Measurements from ENCODE around the gene SFXN2.

Gene SFXN2

DNA sequence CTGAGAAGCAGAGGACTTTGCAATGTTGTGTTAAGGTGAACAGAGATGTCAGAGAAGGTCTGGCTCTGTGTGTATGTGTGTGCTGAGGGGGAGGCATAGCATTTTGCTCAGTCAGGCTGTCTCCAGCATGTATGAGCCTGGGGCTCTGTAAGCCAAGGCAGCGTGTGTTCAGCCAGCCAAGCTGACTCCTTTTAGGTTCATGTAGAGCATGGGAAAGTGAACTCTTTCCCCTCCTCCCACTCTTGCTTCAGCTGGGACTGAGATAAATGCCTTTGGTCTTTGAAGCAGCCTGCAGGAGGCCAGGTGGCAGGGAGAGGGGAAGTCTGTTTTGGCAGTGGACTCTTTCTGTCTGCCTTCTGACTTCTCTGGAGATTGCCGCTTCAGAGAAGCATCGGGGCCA is 3.8 kb downstream of the SFXN2 start:
- no peak overlapping the region for H3K4me3 ChIP-seq (ENCODE audit: low read depth in 1 of 5, low read length in 5 of 5)

DNA sequence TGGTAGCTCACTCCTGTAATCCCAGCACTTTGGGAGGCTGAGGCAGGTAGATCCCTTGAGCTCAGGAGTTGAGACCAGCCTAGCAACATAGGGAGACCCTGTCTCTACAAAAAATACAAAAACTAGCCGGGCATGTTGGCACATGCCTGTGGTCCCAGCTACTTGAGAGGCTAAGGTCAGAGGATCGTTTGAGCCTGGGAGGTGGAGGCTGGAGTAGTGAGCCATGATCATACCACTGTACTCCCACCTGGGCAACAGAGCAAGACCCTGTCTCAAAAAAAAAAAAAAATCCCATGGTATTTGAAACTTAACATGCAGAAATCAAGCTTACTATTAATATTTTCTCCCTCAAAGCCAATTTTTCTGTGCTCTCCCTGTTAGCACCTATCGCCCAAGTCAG is 5.9 kb downstream of the SFXN2 start:
- Histone ChIP-seq H3K9ac (ENCODE audit: low read length in 5 of 5) (no peak overlapping the region), H3K27me3 (ENCODE audit: control insufficient read depth in 5 of 5, insufficient read depth in 4 of 5, low read length in 5 of 5) (no peaks in the 10 kb centered on the region), H3K27ac (ENCODE audit: low read depth, low read length) (no peak overlapping the region), H3K4me3 (ENCODE audit: low read depth in 1 of 5, low read length in 5 of 5) (no peak overlapping the region), H3K9me3 (ENCODE audit: control insufficient read depth in 5 of 5, low read length in 5 of 5) (no peaks in the 10 kb centered on the region), H3K36me3 (ENCODE audit: control insufficient read depth in 5 of 5, insufficient read depth in 5 of 5, low read length in 5 of 5) (no peaks in the 10 kb centered on the region), H3K4me1 (ENCODE audit: control insufficient read depth in 5 of 5, insufficient read depth in 5 of 5, low read length in 5 of 5) (peaks cover 0 to 10% (median 7%) of the 10 kb centered on the region in 5 donors)

More for the DNA sequence above, 3.8 kb downstream of the SFXN2 start:
- no peaks in the 10 kb centered on the region for H3K36me3 ChIP-seq (ENCODE audit: control insufficient read depth in 5 of 5, insufficient read depth in 5 of 5, low read length in 5 of 5)
- H3K27ac ChIP-seq (ENCODE audit: low read depth, low read length): no peak overlapping the region
- no peaks in the 10 kb centered on the region for H3K27me3 ChIP-seq (ENCODE audit: control insufficient read depth in 5 of 5, insufficient read depth in 4 of 5, low read length in 5 of 5)
- peak overlapping the region in 1 of 5 donors; percentile 13 for H3K9ac ChIP-seq (ENCODE audit: low read length in 5 of 5)
- peaks cover 0 to 26% (median 25%) of the 10 kb centered on the region in 5 donors for H3K4me1 ChIP-seq (ENCODE audit: control insufficient read depth in 5 of 5, insufficient read depth in 5 of 5, low read length in 5 of 5)
- H3K9me3 ChIP-seq (ENCODE audit: control insufficient read depth in 5 of 5, low read length in 5 of 5): no peaks in the 10 kb centered on the region

DNA sequence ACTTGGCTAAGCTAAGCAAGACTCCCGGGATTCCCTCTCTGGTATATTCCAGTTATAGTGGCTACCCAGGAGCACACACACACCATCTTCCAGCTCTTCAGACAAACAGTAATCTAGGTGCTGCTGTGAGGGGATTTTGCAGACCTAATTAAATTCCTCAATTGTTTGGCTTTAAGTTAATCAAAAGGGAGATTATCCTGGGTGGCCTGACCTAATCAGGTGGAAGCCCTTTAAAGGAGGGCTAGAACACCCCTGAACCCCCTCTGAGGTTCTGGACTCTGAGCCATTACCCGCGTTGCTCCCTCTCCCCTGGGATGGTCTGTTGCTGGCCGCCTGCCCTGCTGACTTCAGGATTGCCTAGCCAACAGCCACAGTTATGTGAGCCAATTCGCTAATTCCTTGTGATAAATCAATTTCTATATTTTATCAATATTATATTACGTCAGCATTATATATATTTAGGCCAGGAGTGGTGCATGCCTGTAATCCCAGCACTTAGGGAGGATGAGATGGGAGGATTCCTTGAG is 6.4 kb downstream of the SFXN2 start:
- Histone ChIP-seq H3K4me1 (ENCODE audit: control insufficient read depth in 5 of 5, insufficient read depth in 5 of 5, low read length in 5 of 5) (peaks cover 0 to 9% (median 6%) of the 10 kb centered on the region in 5 donors), H3K4me3 (ENCODE audit: low read depth in 1 of 5, low read length in 5 of 5) (no peak overlapping the region), H3K36me3 (ENCODE audit: control insufficient read depth in 5 of 5, insufficient read depth in 5 of 5, low read length in 5 of 5) (no peaks in the 10 kb centered on the region), H3K27ac (ENCODE audit: low read depth, low read length) (no peak overlapping the region), H3K27me3 (ENCODE audit: control insufficient read depth in 5 of 5, insufficient read depth in 4 of 5, low read length in 5 of 5) (no peaks in the 10 kb centered on the region), H3K9me3 (ENCODE audit: control insufficient read depth in 5 of 5, low read length in 5 of 5) (no peaks in the 10 kb centered on the region), H3K9ac (ENCODE audit: low read length in 5 of 5) (no peak overlapping the region)

GRCh38 chr10:102721954-102722353 is 7.5 kb downstream of the SFXN2 start:
- peaks cover 0 to 15% (median 7%) of the 10 kb centered on the region in 5 donors for H3K4me1 ChIP-seq (ENCODE audit: control insufficient read depth in 5 of 5, insufficient read depth in 5 of 5, low read length in 5 of 5)
- no peak overlapping the region for H3K4me3 ChIP-seq (ENCODE audit: low read depth in 1 of 5, low read length in 5 of 5)
- H3K36me3 ChIP-seq (ENCODE audit: control insufficient read depth in 5 of 5, insufficient read depth in 5 of 5, low read length in 5 of 5): peaks cover 0 to 5% (median 0%) of the 10 kb centered on the region in 5 donors
- H3K9me3 ChIP-seq (ENCODE audit: control insufficient read depth in 5 of 5, low read length in 5 of 5): no peaks in the 10 kb centered on the region
- H3K27ac ChIP-seq (ENCODE audit: low read depth, low read length): no peak overlapping the region
- no peak overlapping the region for H3K9ac ChIP-seq (ENCODE audit: low read length in 5 of 5)
- H3K27me3 ChIP-seq (ENCODE audit: control insufficient read depth in 5 of 5, insufficient read depth in 4 of 5, low read length in 5 of 5): no peaks in the 10 kb centered on the region

GRCh38 chr10:102723989-102724388 is 9.6 kb downstream of the SFXN2 start:
- Histone ChIP-seq H3K9ac (ENCODE audit: low read length in 5 of 5) (no peak overlapping the region), H3K36me3 (ENCODE audit: control insufficient read depth in 5 of 5, insufficient read depth in 5 of 5, low read length in 5 of 5) (peaks cover 0 to 13% (median 0%) of the 10 kb centered on the region in 5 donors), H3K4me3 (ENCODE audit: low read depth in 1 of 5, low read length in 5 of 5) (no peak overlapping the region), H3K27ac (ENCODE audit: low read depth, low read length) (no peak overlapping the region), H3K4me1 (ENCODE audit: control insufficient read depth in 5 of 5, insufficient read depth in 5 of 5, low read length in 5 of 5) (peaks cover 2 to 28% (median 8%) of the 10 kb centered on the region in 5 donors), H3K27me3 (ENCODE audit: control insufficient read depth in 5 of 5, insufficient read depth in 4 of 5, low read length in 5 of 5) (no peaks in the 10 kb centered on the region), H3K9me3 (ENCODE audit: control insufficient read depth in 5 of 5, low read length in 5 of 5) (no peaks in the 10 kb centered on the region)

DNA sequence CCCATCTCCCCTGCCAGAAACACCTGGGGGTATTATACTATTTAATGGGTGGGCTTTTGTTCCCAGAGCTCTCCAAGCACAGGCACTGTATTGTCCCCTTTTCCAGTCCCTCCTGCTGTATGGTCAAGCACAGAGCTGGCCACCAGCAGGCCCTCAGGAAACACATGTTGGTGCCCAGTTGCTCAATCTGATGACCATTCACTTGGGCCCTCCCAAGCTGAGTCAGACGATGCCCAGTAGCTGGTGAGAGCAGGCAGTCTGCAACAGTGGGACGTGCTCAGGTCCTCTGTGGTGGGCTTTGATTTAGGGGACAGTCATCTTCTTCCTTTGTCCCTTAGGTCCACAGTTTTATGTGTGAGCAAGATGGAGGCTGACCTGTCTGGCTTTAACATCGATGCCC is 11.8 kb downstream of the SFXN2 start:
- H3K9me3 ChIP-seq (ENCODE audit: control insufficient read depth in 5 of 5, low read length in 5 of 5): no peaks in the 10 kb centered on the region
- H3K27ac ChIP-seq (ENCODE audit: low read depth, low read length): no peak overlapping the region
- H3K36me3 ChIP-seq (ENCODE audit: control insufficient read depth in 5 of 5, insufficient read depth in 5 of 5, low read length in 5 of 5): peaks cover 0 to 13% (median 0%) of the 10 kb centered on the region in 5 donors
- H3K9ac ChIP-seq (ENCODE audit: low read length in 5 of 5): no peak overlapping the region
- H3K4me1 ChIP-seq (ENCODE audit: control insufficient read depth in 5 of 5, insufficient read depth in 5 of 5, low read length in 5 of 5): peaks cover 4 to 31% (median 7%) of the 10 kb centered on the region in 5 donors
- no peaks in the 10 kb centered on the region for H3K27me3 ChIP-seq (ENCODE audit: control insufficient read depth in 5 of 5, insufficient read depth in 4 of 5, low read length in 5 of 5)
- H3K4me3 ChIP-seq (ENCODE audit: low read depth in 1 of 5, low read length in 5 of 5): no peak overlapping the region

DNA sequence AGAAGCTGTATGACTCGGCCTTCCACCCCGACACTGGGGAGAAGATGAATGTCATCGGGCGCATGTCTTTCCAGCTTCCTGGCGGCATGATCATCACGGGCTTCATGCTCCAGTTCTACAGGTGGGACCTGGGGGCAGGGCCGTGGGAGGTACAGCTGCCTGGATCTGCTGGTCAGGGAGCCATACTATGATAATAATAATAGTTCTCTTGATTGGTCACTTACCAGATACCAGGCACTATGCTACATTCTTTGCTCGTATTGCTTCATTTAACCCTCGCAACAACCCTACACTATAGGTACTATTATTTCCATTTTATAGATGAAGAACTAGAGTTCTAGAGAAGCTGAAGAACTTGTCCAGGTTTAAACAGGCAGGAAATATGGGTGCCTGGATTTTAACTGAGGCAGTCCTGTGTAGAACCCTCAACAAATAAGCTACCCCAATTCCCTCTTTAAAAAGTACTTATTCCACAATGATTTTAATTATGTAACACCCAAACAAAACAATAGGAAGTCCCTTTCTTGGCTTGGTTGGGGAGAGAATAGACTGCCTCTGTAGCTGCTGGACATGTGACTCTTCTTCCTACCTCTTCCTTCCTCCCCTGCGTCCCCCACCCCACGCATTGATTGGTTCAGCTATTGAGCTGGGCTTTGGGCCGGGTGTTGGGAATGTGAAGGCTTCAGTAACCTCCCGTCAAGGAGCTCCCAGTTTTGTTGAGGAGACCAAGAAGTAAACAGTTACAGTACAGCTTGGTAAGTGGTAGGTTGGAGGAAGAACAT is 12.8 kb downstream of the SFXN2 start:
- Histone ChIP-seq H3K9ac (ENCODE audit: low read length in 5 of 5) (peak overlapping the region in 2 of 5 donors; percentile 2 to 44), H3K4me3 (ENCODE audit: low read depth in 1 of 5, low read length in 5 of 5) (peak overlapping the region in 4 of 5 donors; percentile 6 to 38 (median 31)), H3K36me3 (ENCODE audit: control insufficient read depth in 5 of 5, insufficient read depth in 5 of 5, low read length in 5 of 5) (peaks cover 0 to 13% (median 0%) of the 10 kb centered on the region in 5 donors), H3K9me3 (ENCODE audit: control insufficient read depth in 5 of 5, low read length in 5 of 5) (no peaks in the 10 kb centered on the region), H3K27me3 (ENCODE audit: control insufficient read depth in 5 of 5, insufficient read depth in 4 of 5, low read length in 5 of 5) (no peaks in the 10 kb centered on the region), H3K4me1 (ENCODE audit: control insufficient read depth in 5 of 5, insufficient read depth in 5 of 5, low read length in 5 of 5) (peaks cover 4 to 31% (median 7%) of the 10 kb centered on the region in 5 donors), H3K27ac (ENCODE audit: low read depth, low read length) (no peak overlapping the region)

- Histone ChIP-seq H3K36me3 (ENCODE audit: control insufficient read depth in 5 of 5, insufficient read depth in 5 of 5, low read length in 5 of 5) (peaks cover 0 to 24% (median 7%) of the 10 kb centered on the region in 5 donors), H3K9ac (ENCODE audit: low read length in 5 of 5) (no peak overlapping the region), H3K27me3 (ENCODE audit: control insufficient read depth in 5 of 5, insufficient read depth in 4 of 5, low read length in 5 of 5) (no peaks in the 10 kb centered on the region), H3K4me3 (ENCODE audit: low read depth in 1 of 5, low read length in 5 of 5) (peak overlapping the region in 1 of 5 donors; percentile 26), H3K27ac (ENCODE audit: low read depth, low read length) (no peak overlapping the region), H3K9me3 (ENCODE audit: control insufficient read depth in 5 of 5, low read length in 5 of 5) (no peaks in the 10 kb centered on the region), H3K4me1 (ENCODE audit: control insufficient read depth in 5 of 5, insufficient read depth in 5 of 5, low read length in 5 of 5) (peaks cover 4 to 31% (median 7%) of the 10 kb centered on the region in 5 donors)
Measured at GRCh38 chr10:102729029-102730026, 14.9 kb downstream of the SFXN2 start.

- peaks cover 5 to 38% (median 7%) of the 10 kb centered on the region in 5 donors for H3K4me1 ChIP-seq (ENCODE audit: control insufficient read depth in 5 of 5, insufficient read depth in 5 of 5, low read length in 5 of 5)
- H3K9me3 ChIP-seq (ENCODE audit: control insufficient read depth in 5 of 5, low read length in 5 of 5): no peaks in the 10 kb centered on the region
- H3K9ac ChIP-seq (ENCODE audit: low read length in 5 of 5): no peak overlapping the region
- no peak overlapping the region for H3K4me3 ChIP-seq (ENCODE audit: low read depth in 1 of 5, low read length in 5 of 5)
- no peak overlapping the region for H3K27ac ChIP-seq (ENCODE audit: low read depth, low read length)
- H3K36me3 ChIP-seq (ENCODE audit: control insufficient read depth in 5 of 5, insufficient read depth in 5 of 5, low read length in 5 of 5): peaks cover 0 to 30% (median 7%) of the 10 kb centered on the region in 5 donors
- H3K27me3 ChIP-seq (ENCODE audit: control insufficient read depth in 5 of 5, insufficient read depth in 4 of 5, low read length in 5 of 5): no peaks in the 10 kb centered on the region
Measured at GRCh38 chr10:102731222-102731800, 16.9 kb downstream of the SFXN2 start.
